HG03442 (cell line): ENCODE data around the gene C3orf49.
A peak's percentile ranks its signal among the peaks of the same experiment; 100 is the strongest.

Experiments used
- ATAC-seq: cut with Tn5 transposase; IDR thresholded peaks from one replicate; pipeline ENCODE4 v1.9.1; 2021; ENCODE audit warnings: mild to moderate bottlenecking, moderate library complexity; ENCODE audit not compliant: unreplicated experiment

Gene C3orf49

DNA sequence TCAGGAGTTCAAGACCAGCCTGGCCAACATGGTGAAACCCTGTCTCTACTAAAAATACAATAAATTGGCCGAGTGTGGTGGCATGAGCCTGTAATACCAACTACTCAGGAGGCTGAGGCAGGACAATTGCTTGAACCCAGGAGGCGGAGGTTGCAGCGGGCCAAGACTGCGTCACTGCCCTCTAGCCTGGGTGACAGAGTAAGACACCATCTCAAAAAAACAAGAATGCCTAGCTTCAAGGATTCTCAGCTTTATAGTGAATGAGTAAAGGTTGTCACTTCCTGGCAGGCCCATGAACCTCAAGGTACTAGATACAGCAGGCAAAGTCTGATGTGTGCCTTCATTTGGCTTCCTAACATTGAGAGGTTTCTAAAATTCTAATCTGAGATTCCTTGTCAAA, 30.1 kb downstream of the C3orf49 start:
- no peak for ATAC-seq

DNA sequence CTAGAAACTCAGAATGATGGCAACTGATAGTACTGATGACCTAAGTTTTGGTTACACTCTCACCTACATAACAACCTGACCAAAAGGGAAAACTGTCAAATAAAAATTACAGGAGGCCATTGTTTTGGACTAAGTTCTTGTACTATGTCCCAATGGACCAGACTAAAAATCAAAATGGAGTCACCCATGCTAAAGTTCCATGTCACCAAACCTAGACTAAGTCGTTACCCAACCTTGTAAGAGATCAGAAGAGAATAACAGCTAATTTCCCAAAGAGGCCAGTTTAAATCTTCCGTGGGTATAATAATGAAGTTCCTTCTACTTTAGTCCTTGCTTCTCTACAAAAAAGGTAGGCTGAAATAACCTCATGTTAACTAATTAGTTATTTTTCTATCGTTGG, 32.2 kb downstream of the C3orf49 start:
- no peak for ATAC-seq

DNA sequence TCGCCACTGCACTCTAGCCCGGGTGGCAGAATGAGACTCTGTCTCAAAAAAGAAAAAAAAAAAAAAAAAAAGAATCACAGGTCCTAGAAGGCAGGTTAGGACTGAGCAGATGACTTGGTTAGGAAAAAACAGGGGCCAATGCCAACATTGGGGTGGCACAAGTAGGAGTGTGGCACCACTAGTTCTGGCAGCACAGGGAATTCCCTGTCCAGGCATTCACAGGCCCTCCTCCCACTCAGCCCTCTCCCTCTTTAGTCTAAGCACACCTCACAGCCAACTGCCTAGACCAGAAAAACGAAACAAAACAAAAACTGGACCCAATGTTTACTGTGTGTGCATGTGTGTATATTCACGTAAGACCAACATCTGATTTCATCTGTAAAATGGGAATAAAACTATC, 34.0 kb downstream of the C3orf49 start:
- no peak for ATAC-seq

DNA sequence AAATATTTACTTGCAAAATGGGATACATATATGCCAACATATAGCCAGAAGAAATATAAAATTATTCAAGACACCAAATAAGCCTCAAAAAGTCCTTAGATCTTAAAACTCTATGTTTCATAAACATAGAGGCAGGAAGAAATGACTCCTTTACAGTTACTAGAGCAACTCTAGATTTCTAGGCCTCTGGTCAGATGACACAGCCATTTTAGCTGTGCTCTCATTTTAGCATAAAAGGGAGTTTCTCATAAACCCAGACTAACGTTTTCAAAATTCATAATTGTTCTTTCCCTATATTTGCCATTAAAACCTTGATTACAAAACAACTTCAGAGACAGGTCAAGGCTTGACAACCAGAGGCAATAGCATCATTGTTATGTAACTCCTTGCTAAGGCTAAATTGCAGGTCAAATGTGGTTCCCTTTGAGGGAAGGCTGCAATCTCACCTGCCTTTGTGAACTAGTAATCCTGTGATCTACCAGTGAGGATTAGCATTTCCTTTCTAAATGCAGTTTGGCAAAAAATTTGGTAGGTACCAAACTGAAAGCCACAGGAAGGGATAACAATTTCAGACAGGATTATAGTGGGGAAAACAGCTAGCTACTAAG, 36.3 kb downstream of the C3orf49 start:
- ATAC-seq, result no peak

DNA sequence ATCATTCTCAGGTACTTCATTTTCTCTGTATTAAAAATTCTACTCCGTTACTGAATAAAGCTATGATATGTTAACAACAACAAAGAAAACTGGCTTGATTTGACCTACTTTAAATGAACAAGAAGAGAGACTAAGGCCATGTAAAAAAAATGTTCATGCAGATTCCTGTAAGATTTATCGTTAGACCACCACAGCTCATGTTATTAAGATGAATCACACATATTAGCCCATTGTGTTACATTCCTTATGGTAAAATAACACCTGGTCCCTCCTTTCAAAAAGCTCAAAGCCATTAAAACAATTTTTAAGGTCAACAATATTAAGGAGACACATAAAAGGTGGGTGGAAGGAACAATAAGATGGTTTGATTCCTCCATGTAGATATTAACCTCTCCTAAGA, 38.2 kb downstream of the C3orf49 start:
- no peak for ATAC-seq

GRCh38 chr3:63860776-63861175, 41.7 kb downstream of the C3orf49 start:
- ATAC-seq, result no peak

DNA sequence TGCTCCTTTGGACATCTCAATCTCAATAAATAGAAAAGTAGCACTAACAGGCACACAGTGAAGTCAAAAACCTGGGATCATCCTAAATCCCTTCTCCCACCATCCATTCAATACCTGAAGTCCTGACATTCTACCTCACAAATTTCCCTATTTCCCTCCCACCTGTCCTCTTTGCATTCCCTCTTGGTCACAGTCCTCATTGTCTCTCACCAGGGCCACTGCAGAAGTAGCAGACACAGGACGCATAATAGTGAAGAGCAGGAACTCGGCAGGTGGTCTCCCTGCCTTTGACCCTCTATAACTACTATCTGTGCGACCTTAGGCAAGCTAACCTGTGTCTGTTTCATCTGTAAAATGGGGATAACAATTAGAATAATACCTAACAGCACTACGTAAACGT, 42.2 kb downstream of the C3orf49 start:
- no peak for ATAC-seq

- peak; percentile 2 for ATAC-seq
These were observed 43.7 kb downstream of the C3orf49 start for GRCh38 chr3:63862804-63863149.

DNA sequence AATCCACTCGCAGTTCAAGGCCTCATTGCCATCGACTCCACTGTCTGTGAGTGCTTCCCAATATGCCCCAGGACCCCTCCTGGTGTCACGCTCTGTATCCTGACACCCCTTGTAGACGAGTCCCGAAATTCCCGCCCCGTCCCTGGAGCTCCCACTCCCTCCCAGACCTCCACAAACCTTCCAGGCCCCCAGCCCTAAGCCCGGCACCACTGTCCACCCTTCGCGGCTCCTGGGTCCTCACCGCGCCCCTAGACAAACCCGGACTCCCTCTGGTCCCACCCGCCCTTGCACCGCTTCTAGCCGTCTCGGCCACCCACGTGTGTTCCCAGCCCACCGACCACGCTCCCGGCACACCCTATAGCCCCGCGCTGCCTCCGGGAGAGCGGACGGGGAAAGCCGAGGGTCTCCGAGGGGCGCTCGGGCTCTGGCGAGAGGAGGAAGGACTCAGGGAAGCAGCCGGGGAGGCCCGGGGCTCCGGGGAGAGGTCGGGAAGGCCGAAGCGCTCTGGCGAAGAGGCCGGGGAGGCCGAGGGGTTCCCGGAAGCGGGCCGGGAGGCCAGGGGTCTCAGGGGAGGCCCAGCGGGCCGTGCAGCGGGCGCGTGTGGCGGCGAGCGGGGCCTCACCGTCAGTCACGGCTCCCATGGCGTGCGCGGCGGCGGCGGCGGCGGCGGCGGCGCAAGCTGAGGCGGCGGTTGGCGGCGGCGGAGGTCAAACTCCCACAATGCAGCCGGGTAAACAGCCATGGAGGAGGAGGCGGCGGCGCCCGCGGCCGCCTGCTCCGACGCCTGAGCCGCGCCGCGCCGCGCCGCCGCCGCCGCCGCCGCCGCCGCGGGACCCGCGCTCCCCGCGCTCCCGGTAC, 44.3 kb downstream of the C3orf49 start, which contains the start of the genes ATXN7 and THOC7:
TSS of gene ATXN7 (plus strand) at position 718 of the 858 bp plus-strand sequence. CDS start 48,732 bp downstream, outside the sequence.
TSS of gene THOC7 (minus strand) at position 656 of the 858 bp plus-strand sequence. CDS start at position 641, 15 bp downstream.
- ATAC-seq, result peak; percentile 71

DNA sequence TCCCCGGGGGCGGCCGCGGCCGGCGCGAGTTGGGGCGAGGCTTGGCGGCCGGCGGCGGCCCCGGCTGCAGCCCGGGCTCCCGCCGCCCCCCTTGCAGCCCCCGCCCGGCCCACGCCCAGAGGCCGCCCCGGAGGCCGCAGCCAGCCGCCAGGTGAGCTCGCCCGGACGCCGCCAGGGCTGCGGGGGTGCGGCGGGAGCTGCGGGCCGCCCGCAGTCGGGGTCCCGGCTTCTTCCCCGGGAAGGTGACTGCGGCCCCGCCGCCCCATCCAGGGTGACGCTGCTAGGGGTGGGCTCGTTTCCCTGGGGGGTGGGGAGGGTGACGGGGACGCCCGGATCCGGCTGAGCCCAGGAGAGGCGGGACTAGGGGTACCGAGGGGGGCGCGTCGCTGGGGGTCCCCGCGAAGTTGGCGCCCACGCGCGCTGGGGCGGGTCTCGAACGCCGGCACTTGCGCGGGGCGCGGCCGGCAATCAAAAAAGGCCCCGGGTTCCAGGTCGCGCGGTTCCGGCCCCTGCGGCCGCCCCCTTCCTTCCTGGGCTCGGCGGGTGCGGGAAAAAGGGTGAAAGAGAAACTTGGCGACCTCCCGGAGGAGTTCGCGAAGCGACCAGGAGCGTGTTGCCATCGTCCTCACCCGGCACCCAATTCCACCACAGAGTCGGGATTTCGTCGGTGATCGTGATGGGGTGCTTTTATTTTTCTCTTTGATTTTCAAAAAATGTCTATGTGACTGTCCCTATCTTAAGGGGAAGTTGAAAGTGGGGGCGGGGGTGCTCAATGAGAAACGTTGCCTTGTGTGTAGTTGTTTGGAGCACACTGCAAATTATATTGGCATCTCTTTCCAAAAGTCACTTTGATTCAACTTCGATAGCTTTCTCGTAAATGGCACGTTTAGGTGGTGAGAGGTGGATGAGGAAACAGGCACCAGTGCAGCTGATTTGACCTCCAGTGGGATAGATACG, 45.2 kb downstream of the C3orf49 start:
- peak; percentile 33 for ATAC-seq

GRCh38 chr3:63864965-63865327, 45.8 kb downstream of the C3orf49 start:
- no peak for ATAC-seq

DNA sequence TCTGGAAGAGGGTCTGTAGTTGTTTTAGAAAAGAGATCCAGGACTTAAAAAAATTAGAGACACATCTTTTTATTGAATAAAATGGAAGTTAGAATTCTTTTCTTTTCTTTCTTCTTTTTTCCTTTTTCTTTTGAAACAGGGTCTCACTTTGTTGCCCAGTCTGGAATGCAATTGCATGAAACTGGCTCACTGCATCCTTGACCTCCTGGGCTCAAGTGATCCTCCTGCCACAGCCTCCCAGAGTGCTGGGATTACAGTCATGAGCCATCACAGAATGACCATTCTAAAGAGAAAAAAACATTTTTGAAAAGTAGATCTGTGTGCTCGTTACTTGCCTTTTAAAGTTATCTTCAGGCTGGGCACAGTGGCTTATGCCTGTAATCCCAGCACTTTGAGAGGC, 48.1 kb downstream of the C3orf49 start:
- no peak for ATAC-seq

GRCh38 chr3:63869940-63870614, 51.0 kb downstream of the C3orf49 start:
- no peak for ATAC-seq

- ATAC-seq, result no peak
These were observed 51.5 kb downstream of the C3orf49 start for GRCh38 chr3:63870615-63871005.

GRCh38 chr3:63872135-63872924, 53.2 kb downstream of the C3orf49 start:
- ATAC-seq, result no peak

DNA sequence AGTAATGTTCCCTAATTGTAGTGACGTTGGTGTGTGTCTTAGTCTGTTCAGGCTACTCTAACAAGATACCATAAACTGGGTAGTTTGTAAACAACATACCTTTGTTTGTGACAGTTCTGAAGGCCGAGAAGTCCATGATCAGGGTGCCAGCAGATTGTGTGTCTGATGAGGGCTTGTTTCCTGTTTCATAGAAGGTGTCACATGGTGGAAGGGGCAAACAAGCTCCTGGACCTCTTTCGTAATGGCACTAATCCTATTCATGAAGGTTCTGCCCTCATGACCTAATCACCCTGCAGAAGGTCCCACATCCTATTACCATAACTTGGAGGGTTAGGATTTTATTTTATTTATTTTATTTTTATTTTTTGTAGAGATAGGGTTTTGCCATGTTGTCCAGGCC, 55.7 kb downstream of the C3orf49 start:
- peak; percentile 34 for ATAC-seq

DNA sequence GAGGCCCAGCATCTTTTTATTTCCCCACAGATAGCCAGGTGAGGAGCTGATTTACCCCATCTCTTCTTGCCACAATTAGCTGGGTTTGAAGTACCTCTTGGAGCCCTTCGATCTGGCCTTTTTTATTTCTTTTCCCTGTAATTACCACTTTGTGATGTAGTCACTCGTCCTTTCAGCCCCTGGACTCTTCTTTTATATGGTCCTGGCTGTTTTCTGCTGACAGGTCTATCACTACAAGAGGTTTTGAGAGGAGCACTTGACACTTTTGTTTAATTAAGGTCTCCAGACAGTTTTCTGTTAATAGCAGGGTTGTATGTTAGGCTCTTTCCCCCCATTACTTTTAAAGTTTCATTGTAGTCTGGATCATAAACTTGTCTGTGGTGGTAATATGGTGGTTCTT, 56.4 kb downstream of the C3orf49 start:
- no peak for ATAC-seq

GRCh38 chr3:63876260-63876659, 57.2 kb downstream of the C3orf49 start:
- ATAC-seq, result no peak

DNA sequence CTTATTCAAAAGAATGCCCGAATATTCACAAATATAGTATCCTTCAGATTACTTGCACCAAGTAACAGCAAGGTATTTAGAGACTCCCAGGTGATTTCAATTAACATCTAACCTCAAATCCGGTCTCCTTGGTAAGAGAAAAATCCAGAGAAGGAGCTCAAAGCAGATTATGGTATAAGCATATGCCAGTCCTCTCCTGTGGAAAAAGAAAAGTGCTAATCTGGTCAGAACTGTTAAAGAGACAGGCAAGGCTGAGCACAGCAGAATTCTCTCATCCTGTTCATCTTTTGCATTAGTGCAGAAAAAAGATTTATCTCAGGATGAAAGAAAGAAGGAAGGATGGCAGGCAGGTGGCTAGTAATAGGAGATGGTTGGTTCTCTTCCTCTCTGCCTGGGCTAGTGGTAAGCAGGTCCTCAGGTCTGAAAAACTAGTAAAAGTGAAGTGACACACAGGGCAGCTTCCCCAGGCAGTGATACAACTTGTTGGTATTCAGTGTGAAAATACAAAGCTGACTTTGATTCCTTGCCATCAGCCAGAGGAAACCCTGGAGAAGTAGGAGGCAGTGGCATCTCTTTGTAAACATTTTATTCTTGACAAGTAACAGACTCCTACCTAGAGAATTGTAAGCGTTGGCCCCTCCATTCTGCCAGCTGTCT, 58.8 kb downstream of the C3orf49 start:
- ATAC-seq, result no peak
